Heart right ventricle (tissue), 16 donors: ENCODE results near the gene L3MBTL4. TPM values are rescaled to one million over a fixed set of nuclear protein-coding genes. Genes with fewer than 3 reads are reported as not detected.

Experiments
- ATAC-seq, 8 donors: fragments of 200-7000 bp; cut with Tn5 transposase; one replicate each; pipeline ENCODE4 v1.9.1; 2020; ENCODE audit warnings: mild to moderate bottlenecking in 8 of 8, moderate library complexity in 8 of 8, moderate number of reproducible peaks in 1 of 8
- DNase-seq, 2 donors: peaks; one replicate each; pipeline ENCODE4 v3.0.0-alpha.2; 2020
- H3K27ac ChIP-seq, 10 donors: fragments of 200-600 bp; sonication (generic) in 2 of 10; one replicate each; pipeline versions ENCODE4 v1.5.0 to v1.8.0; 2020 to 2022; ENCODE audit warnings: mild to moderate bottlenecking in 3 of 10
- H3K27me3 ChIP-seq, 7 donors: fragments of 200-600 bp; one replicate each; pipeline ENCODE4 v1.8.0; 2021 to 2022; ENCODE audit warnings: mild to moderate bottlenecking in 2 of 7
- H3K36me3 ChIP-seq, 9 donors: fragments of 200-600 bp; sonication (generic) in 1 of 9; one replicate each; pipeline versions ENCODE4 v1.5.0 to v1.8.0; 2020 to 2022; ENCODE audit warnings: mild to moderate bottlenecking in 2 of 9
- H3K4me1 ChIP-seq, 9 donors: fragments of 200-600 bp; sonication (generic) in 1 of 9; one replicate each; pipeline versions ENCODE4 v1.5.0 to v1.8.0; 2020 to 2022; ENCODE audit warnings: mild to moderate bottlenecking in 4 of 9
- H3K4me3 ChIP-seq, 10 donors: fragments of 200-600 bp; sonication (generic) in 2 of 10; one replicate each; pipeline versions ENCODE4 v1.5.0 to v1.8.0; 2020 to 2022; ENCODE audit warnings: mild to moderate bottlenecking in 7 of 10, moderate library complexity in 2 of 10
- H3K9me3 ChIP-seq, 11 donors: fragments of 200-600 bp in 10 of 11; sonication (generic) in 2 of 11; one replicate each; pipeline versions ENCODE4 v1.5.0 to v1.8.0; 2013 to 2022; ENCODE audit warnings: mild to moderate bottlenecking in 2 of 11, control low read depth in 1 of 11, moderate library complexity in 1 of 11
- WGBS, 2 donors: extraction: QIAGEN DNeasy Blood & Tissue Kit; methylation state at CpG; one replicate each; pipeline ENCODE4 v1.1.7; 2013; ENCODE audit warnings: inconsistent platforms in 1 of 2; 5-methylcytosine and 5-hydroxymethylcytosine counted together
- intact Hi-C, 10 donors: fragments of 100-400 bp; cut with DNase I; formaldehyde crosslinking; loops; one replicate each; pipeline versions ENCODE4 v1.11.1 to v1.14.2; 2022
- polyA plus RNA-seq, 2 donors: library from polyadenylated mRNA; stranded (reverse); fragments of 200-250 nt; gene quantifications; one replicate each; pipeline ENCODE4 v1.2.3, GENCODE V29; 2013
- total RNA-seq, 10 donors: library from RNA; stranded (reverse); fragmentation: NEBNext Ultra II Directional in 3 of 10; extraction: Animal tissue kit (Norgen Biotek cat#: 25700) in 3 of 10; gene quantifications; one replicate each; pipeline versions ENCODE4 v1.2.1 to v1.2.4, GENCODE V29; 2021 to 2023
- TF ChIP-seq, protein P1 (sequence below), 9 donors: fragments of 200-600 bp; sonication (generic) in 2 of 9; IDR thresholded peaks; one replicate each; pipeline versions ENCODE4 v1.5.0 to v1.8.0; 2021 to 2022; ENCODE audit warnings: antibody characterized with exemption in 9 of 9, mild to moderate bottlenecking in 5 of 9, moderate library complexity in 1 of 9
- donor health status: Arrhythmogenic right ventricular cardiomyopathy.
- donor health status: ischemic (EF 13 %, LVEDD 7.1; RV severe dilation, severe dysfunction).
- donor health status: healthy with polysubstance abuse.
- donor health status: DM: no; HTN: yes; CAD: no.
- donor health status: DM: no; HTN: no; CAD: no.
- donor health status: ischemic (EF 25% LVEDD 6.9; RV normal size, moderate dysfunction).
- donor health status: ischemic (EF 25% LVEDD 5.7; RV mildly dilated, moderate dysfunction).
- donor health status: healthy.
- donor health status: DM: yes; HTN: yes; CAD: no.
- donor health status: Ischemic cardiomyopathy.
- donor health status: ischemic (EF 35%, LVEDD 5.7; RV mildly dilated, moderate dysfunction).
- donor health status: nonischemic (EF 11% LVEDD 7.7; RV severe dilation, severe dysfunction).
- donor health status: DM: yes; HTN: yes; CAD: no.
- donor health status: PGD.
- donor health status: ischemic (EF 29% LVEDD 5.4; RV normal size, mild dysfunction).
- donor health status: nonischemic (EF 23%, LVEDD 6.1; RV moderate dilation, normal function).

Gene L3MBTL4
- total and polyA plus RNA-seq, 12 donors: 0.54 to 3.2 (median 1.3) TPM

DNA sequence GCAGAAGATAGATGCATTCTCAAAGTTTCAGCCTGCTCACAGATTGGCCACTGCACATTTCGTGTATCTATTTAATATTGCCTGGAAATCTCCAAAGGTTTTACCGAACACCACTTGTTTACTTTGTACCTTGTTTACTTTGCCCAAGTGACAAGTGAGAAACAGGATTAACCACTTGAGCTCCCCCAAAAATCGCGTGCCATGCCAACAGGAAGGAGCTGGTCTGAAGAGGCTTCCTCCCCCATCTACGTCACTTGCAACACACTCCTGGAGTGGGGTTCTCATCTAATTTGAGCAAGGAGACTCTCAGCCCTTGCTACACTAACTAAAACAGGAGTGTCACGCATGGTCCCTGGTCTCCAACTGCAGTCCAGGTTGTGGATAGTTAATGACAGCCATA, 306.9 kb downstream of the L3MBTL4 start:
- intact Hi-C loops: no loop called here
- H3K36me3 ChIP-seq: no peaks in the 10 kb centered on the region
- no peak overlapping the region for H3K27ac ChIP-seq
- no peak overlapping the region for H3K4me3 ChIP-seq
- H3K4me1 ChIP-seq: peaks cover 0 to 8% (median 0%) of the 10 kb centered on the region in 9 donors
- H3K9me3 ChIP-seq: no peaks in the 10 kb centered on the region
- H3K27me3 ChIP-seq: no peaks in the 10 kb centered on the region
- DNase-seq (no peak), ATAC-seq (no peak)
- 73 to 85% methylated on average over 6 of the region's 6 CpGs for WGBS, 2 donors
- TF ChIP-seq, protein P1, sequence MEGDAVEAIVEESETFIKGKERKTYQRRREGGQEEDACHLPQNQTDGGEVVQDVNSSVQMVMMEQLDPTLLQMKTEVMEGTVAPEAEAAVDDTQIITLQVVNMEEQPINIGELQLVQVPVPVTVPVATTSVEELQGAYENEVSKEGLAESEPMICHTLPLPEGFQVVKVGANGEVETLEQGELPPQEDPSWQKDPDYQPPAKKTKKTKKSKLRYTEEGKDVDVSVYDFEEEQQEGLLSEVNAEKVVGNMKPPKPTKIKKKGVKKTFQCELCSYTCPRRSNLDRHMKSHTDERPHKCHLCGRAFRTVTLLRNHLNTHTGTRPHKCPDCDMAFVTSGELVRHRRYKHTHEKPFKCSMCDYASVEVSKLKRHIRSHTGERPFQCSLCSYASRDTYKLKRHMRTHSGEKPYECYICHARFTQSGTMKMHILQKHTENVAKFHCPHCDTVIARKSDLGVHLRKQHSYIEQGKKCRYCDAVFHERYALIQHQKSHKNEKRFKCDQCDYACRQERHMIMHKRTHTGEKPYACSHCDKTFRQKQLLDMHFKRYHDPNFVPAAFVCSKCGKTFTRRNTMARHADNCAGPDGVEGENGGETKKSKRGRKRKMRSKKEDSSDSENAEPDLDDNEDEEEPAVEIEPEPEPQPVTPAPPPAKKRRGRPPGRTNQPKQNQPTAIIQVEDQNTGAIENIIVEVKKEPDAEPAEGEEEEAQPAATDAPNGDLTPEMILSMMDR (IDR thresholded peaks at IDR 0.05): no peak

DNA sequence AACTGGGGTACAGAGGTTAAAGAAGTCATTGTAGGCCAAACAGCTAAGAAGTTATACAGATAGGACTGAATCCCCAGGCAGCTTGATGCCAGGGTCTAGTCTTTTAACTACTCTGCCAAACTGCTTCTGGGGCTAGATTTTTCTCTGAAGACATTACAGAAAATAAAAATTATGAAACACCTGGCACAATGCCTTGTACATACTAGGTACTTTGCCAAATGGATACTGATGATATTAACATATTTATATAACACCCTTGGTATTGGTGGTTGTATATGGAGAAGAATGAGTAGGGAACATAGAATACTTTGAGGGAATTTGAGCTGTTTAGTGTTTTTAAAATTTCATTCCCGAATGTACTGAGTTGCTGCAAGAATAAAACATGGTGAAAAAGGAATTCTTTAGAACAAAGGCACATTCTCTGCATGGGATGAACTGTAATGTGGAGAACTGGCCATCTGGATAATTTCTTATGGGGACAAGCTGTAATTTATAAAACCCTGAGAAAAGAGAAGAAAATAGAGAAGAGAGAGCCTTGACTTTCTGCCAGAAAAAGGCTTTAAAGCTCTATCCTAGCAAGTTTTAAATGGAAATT, 308.5 kb downstream of the L3MBTL4 start:
- WGBS, 2 donors: 51 to 72% methylated on average over 1 of the region's 1 CpG
- H3K4me1 ChIP-seq: peaks cover 0 to 8% (median 0%) of the 10 kb centered on the region in 9 donors
- DNase-seq (no peak), ATAC-seq (no peak)
- TF ChIP-seq, protein P1 (IDR thresholded peaks at IDR 0.05): no peak
- H3K27me3 ChIP-seq: no peaks in the 10 kb centered on the region
- no peak overlapping the region for H3K27ac ChIP-seq
- no peaks in the 10 kb centered on the region for H3K9me3 ChIP-seq
- no peaks in the 10 kb centered on the region for H3K36me3 ChIP-seq
- no peak overlapping the region for H3K4me3 ChIP-seq
- intact Hi-C loops: no loop called here

DNA sequence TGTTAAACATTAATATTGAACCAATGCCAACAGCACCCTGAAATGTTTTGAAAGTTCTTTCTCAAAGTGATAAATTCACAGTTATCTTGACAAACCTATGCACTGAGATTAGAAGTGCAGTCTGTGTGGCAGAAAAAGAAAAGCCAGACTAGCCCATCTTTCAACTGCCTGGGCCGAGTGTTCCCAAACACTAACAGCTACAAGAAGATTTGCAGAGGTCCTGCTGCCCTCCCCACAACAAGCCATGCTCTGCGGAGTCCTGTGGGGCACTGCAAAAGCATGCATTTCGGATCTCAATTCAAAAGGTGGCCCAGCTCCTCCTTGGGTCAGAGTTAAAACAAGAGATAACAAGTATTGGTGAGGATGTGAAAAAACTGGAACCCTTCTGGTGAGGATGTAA, 311.0 kb downstream of the L3MBTL4 start:
- Histone ChIP-seq H3K4me1 (peaks cover 0 to 8% (median 0%) of the 10 kb centered on the region in 9 donors), H3K9me3 (no peaks in the 10 kb centered on the region), H3K27me3 (no peaks in the 10 kb centered on the region), H3K4me3 (no peak overlapping the region), H3K27ac (no peak overlapping the region), H3K36me3 (no peaks in the 10 kb centered on the region)
- ATAC-seq (no peak), DNase-seq (no peak)
- WGBS, 2 donors: 45 to 53% methylated on average over 3 of the region's 3 CpGs
- intact Hi-C loops: no loop called here
- TF ChIP-seq, protein P1 (IDR thresholded peaks at IDR 0.05): no peak

DNA sequence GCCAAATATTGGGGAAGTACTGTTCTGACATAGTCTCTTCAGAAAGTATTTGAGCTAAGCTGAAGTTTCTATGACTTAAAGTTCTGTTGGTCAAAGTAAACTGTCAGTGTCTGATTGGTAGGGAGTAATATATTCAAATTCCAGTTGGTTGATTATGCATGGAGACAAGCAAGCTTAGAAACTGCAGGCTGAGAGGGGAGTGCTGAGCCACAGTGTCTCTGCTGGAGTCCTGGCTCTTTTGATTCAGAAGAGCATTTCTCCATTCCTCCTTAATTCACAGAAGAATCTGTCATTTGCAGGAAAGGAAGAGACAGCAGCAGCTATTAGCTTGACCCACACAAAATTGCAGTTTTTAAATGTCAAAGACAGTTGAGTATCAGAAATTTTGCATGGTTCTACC, 318.0 kb downstream of the L3MBTL4 start:
- peaks cover 0 to 14% (median 0%) of the 10 kb centered on the region in 9 donors for H3K36me3 ChIP-seq
- no peaks in the 10 kb centered on the region for H3K4me1 ChIP-seq
- no peak for ATAC-seq
- DNase-seq: no peak
- intact Hi-C loops: no loop called here
- no peaks in the 10 kb centered on the region for H3K9me3 ChIP-seq
- H3K27me3 ChIP-seq: no peaks in the 10 kb centered on the region
- H3K27ac ChIP-seq: no peak overlapping the region
- TF ChIP-seq, protein P1 (IDR thresholded peaks at IDR 0.05): no peak
- H3K4me3 ChIP-seq: no peak overlapping the region
